PC-9 (cell line): ENCODE measurements around the gene AMACR. TPM values are rescaled to one million over a fixed set of nuclear protein-coding genes. Genes with fewer than 3 reads are reported as not detected.

ENCODE experiments used
- BruUV-seq: library from RNA; stranded (reverse); fragments of 400-500 nt; replicated peaks from 2 replicates; lab custom pipeline; 2021; lab: Mats Ljungman, UMichigan
- CTCF ChIA-PET: fragments of 300-600 bp; sonication (Branson Sonifier 250); formaldehyde crosslinking; loops from one replicate; lab custom pipeline; 2022; ENCODE audit warnings: antibody characterized with exemption; lab: Charles Lee
- POLR2A ChIA-PET: fragments of 300-600 bp; sonication (Branson Sonifier 250); formaldehyde crosslinking; loops from one replicate; lab custom pipeline; 2022; ENCODE audit warnings: antibody characterized with exemption; ENCODE audit not compliant: unreplicated experiment; lab: Charles Lee
- DNase-seq, 2 experiments: peaks; one replicate each; pipeline versions ENCODE4 v3.0.0 to v3.0.0-alpha.2; 2015 to 2022; ENCODE audit warnings: mixed read lengths in 1 of 2
- H2AFZ ChIP-seq: fragments of 200-600 bp; sonication (generic); 2 replicates; pipeline ENCODE4 v1.8.1; 2017; ENCODE audit warnings: antibody characterized with exemption
- H3F3A ChIP-seq: fragments of 200-600 bp; sonication (generic); 2 replicates; pipeline ENCODE4 v1.8.1; 2017; ENCODE audit warnings: antibody characterized with exemption, mild to moderate bottlenecking, low read depth; ENCODE audit not compliant: insufficient read depth
- H3K27ac ChIP-seq: fragments of 200-600 bp; sonication (generic); 2 replicates; pipeline ENCODE4 v1.6.1; 2016; ENCODE audit warnings: mixed run types
- H3K27me3 ChIP-seq: fragments of 200-600 bp; sonication (generic); 2 replicates; pipeline ENCODE4 v1.6.1; 2016; ENCODE audit warnings: low read depth, mixed run types; ENCODE audit not compliant: insufficient read depth
- H3K36me3 ChIP-seq: fragments of 200-600 bp; sonication (generic); 2 replicates; pipeline ENCODE4 v1.6.1; 2016; ENCODE audit warnings: low read depth, mixed run types
- H3K4me1 ChIP-seq: fragments of 200-600 bp; sonication (generic); replicated peaks from 2 replicates; pipeline ENCODE4 v1.6.1; 2016; ENCODE audit warnings: mixed run types; ENCODE audit not compliant: insufficient read depth
- H3K4me2 ChIP-seq: fragments of 200-600 bp; sonication (generic); 2 replicates; pipeline ENCODE4 v1.6.1; 2017; ENCODE audit warnings: mixed run types
- H3K4me3 ChIP-seq: fragments of 200-600 bp; sonication (generic); 2 replicates; pipeline ENCODE4 v1.6.1; 2016; ENCODE audit warnings: mixed run types
- H3K79me2 ChIP-seq: fragments of 200-600 bp; sonication (generic); 2 replicates; pipeline ENCODE4 v1.6.1; 2017; ENCODE audit warnings: low read depth, mixed run types
- H3K9me2 ChIP-seq: fragments of 200-600 bp; sonication (generic); 2 replicates; pipeline ENCODE4 v1.8.1; 2017; ENCODE audit warnings: mild to moderate bottlenecking; ENCODE audit not compliant: insufficient read depth
- H3K9me3 ChIP-seq: fragments of 200-600 bp; sonication (generic); 2 replicates; pipeline ENCODE4 v1.8.1; 2016; ENCODE audit warnings: low read depth; ENCODE audit not compliant: insufficient read depth
- H4K20me1 ChIP-seq: fragments of 200-600 bp; sonication (generic); 2 replicates; pipeline ENCODE4 v1.8.1; 2017; ENCODE audit not compliant: insufficient read depth
- CTCF ChIP-seq: fragments of 200-600 bp; sonication (generic); conservative IDR thresholded peaks from 2 replicates; pipeline ENCODE4 v1.6.1; 2017; ENCODE audit warnings: mixed run types, antibody characterized with exemption, mild to moderate bottlenecking, moderate library complexity
- EZH2 ChIP-seq: fragments of 200-600 bp; sonication (generic); IDR thresholded peaks from 2 replicates; pipeline ENCODE4 v1.8.0; 2017; ENCODE audit warnings: antibody characterized with exemption, low read depth
- intact Hi-C: fragments of 100-400 bp; cut with micrococcal nuclease; formaldehyde crosslinking; loops from one replicate; pipeline ENCODE4 v1.10.0; 2022; ENCODE audit not compliant: unreplicated experiment
- total RNA-seq: library from RNA; stranded (reverse); gene quantifications from 2 replicates; pipeline ENCODE4 v1.2.3, GENCODE V29; 2021

Gene AMACR
- total RNA-seq, 1 experiment from 2014 or later: 31.2 TPM

- no peaks in the 10 kb centered on the region for H3K79me2 ChIP-seq
- no peaks in the 10 kb centered on the region for H3K36me3 ChIP-seq
- no peaks in the 10 kb centered on the region for H3K9me3 ChIP-seq
- no peak for TF ChIP-seq CTCF
- TF ChIP-seq EZH2: no peak
- no peaks in the 10 kb centered on the region for H4K20me1 ChIP-seq
- H2AFZ ChIP-seq: no peak overlapping the region
- H3K9me2 ChIP-seq: no peaks in the 10 kb centered on the region
- no peaks in the 10 kb centered on the region for H3K4me1 ChIP-seq
- intact Hi-C loops: no loop called here
- no peaks in the 10 kb centered on the region for H3F3A ChIP-seq
- H3K27me3 ChIP-seq: no peaks in the 10 kb centered on the region
- no peak overlapping the region for H3K4me3 ChIP-seq
- BruUV-seq: no TSS peak
- no peak overlapping the region for H3K4me2 ChIP-seq
- DNase-seq: no peak
- no peak overlapping the region for H3K27ac ChIP-seq
- CTCF ChIA-PET: no interaction called here
- POLR2A ChIA-PET: no interaction called here
Observed at GRCh38 chr5:34047143-34047542, 39.3 kb upstream of the AMACR start.

- POLR2A ChIA-PET: no interaction called here
Observed at GRCh38 chr5:34045996-34046395, 38.1 kb upstream of the AMACR start.

GRCh38 chr5:34045023-34045422, 37.2 kb upstream of the AMACR start:
- H3K27ac ChIP-seq: no peak overlapping the region
- no peaks in the 10 kb centered on the region for H3K9me3 ChIP-seq
- no peaks in the 10 kb centered on the region for H4K20me1 ChIP-seq
- no peaks in the 10 kb centered on the region for H3F3A ChIP-seq
- intact Hi-C loops: no loop called here
- no peaks in the 10 kb centered on the region for H3K4me1 ChIP-seq
- no peak for DNase-seq
- no peaks in the 10 kb centered on the region for H3K9me2 ChIP-seq
- no peaks in the 10 kb centered on the region for H3K27me3 ChIP-seq
- POLR2A ChIA-PET: no interaction called here
- H2AFZ ChIP-seq: no peak overlapping the region
- TF ChIP-seq EZH2 (no peak), CTCF (no peak)
- no peaks in the 10 kb centered on the region for H3K36me3 ChIP-seq
- H3K4me3 ChIP-seq: no peak overlapping the region
- H3K79me2 ChIP-seq: no peaks in the 10 kb centered on the region
- CTCF ChIA-PET: no interaction called here
- BruUV-seq: no TSS peak
- no peak overlapping the region for H3K4me2 ChIP-seq

More at GRCh38 chr5:34045996-34046395, 38.1 kb upstream of the AMACR start:
- TF ChIP-seq EZH2: no peak
- no peak for TF ChIP-seq CTCF
- H3K27me3 ChIP-seq: no peaks in the 10 kb centered on the region
- no peaks in the 10 kb centered on the region for H3K79me2 ChIP-seq
- no peak overlapping the region for H3K4me2 ChIP-seq
- intact Hi-C loops: no loop called here
- H3K4me1 ChIP-seq: no peaks in the 10 kb centered on the region
- H2AFZ ChIP-seq: no peak overlapping the region
- no peak overlapping the region for H3K27ac ChIP-seq
- BruUV-seq: no TSS peak
- H3K9me3 ChIP-seq: no peaks in the 10 kb centered on the region
- no peaks in the 10 kb centered on the region for H3K36me3 ChIP-seq
- no peaks in the 10 kb centered on the region for H4K20me1 ChIP-seq
- H3K4me3 ChIP-seq: no peak overlapping the region
- H3K9me2 ChIP-seq: no peaks in the 10 kb centered on the region
- H3F3A ChIP-seq: no peaks in the 10 kb centered on the region
- CTCF ChIA-PET: no interaction called here
- peak in 1 of 2 experiments; percentile 43 for DNase-seq
